HepG2 (cell line): ENCODE data around the gene ACP2. TPM values are rescaled to one million over a fixed set of nuclear protein-coding genes. Genes with fewer than 3 reads are reported as not detected.

ENCODE experiments used
- BRCA1 ChIP-seq: sonication (generic); formaldehyde crosslinking; IDR thresholded peaks from 2 replicates; pipeline ENCODE4 v1.4.0; 2020; ENCODE audit warnings: missing genetic modification reagents
- DR1 ChIP-seq: sonication (generic); formaldehyde crosslinking; IDR thresholded peaks from 2 replicates; pipeline ENCODE4 v1.8.0; 2021; ENCODE audit warnings: mild to moderate bottlenecking, missing genetic modification reagents, inconsistent platforms
- ERF ChIP-seq: IDR thresholded peaks from 2 replicates; pipeline ENCODE4 v1.6.1; 2018; ENCODE audit warnings: missing biosample characterization, missing genetic modification reagents
- GATA4 ChIP-seq: sonication (generic); IDR thresholded peaks from 2 replicates; pipeline ENCODE4 v1.6.1; 2016; ENCODE audit warnings: antibody characterized with exemption, low read depth, borderline replicate concordance
- NR2F2 ChIP-seq: IDR thresholded peaks from 2 replicates; pipeline ENCODE4 v1.6.1; 2012; ENCODE audit warnings: low read depth, inconsistent platforms, borderline replicate concordance
- TEAD3 ChIP-seq: optimal IDR thresholded peaks from 2 replicates; pipeline ENCODE3; 2016; ENCODE audit warnings: borderline replicate concordance
- ZBED4 ChIP-seq: sonication (generic); formaldehyde crosslinking; IDR thresholded peaks from 2 replicates; pipeline ENCODE4 v1.4.0; 2020; ENCODE audit warnings: missing genetic modification reagents, borderline replicate concordance
- ZBTB40 ChIP-seq, 2 experiments: fragments of 450-650 bp in 1 of 2; sonication (generic) in 1 of 2; formaldehyde crosslinking in 1 of 2; IDR thresholded peaks; 2 replicates each; pipeline versions ENCODE4 v1.6.1 to v1.8.0; 2016 to 2022; ENCODE audit warnings: antibody characterized with exemption in 1 of 2, mild to moderate bottlenecking in 1 of 2, missing genetic modification reagents in 1 of 2
- ZNF296 ChIP-seq: sonication (generic); formaldehyde crosslinking; conservative IDR thresholded peaks from 2 replicates; pipeline ENCODE4 v1.5.0; 2020; ENCODE audit warnings: mild to moderate bottlenecking, missing genetic modification reagents
- ZNF878 ChIP-seq: sonication (generic); formaldehyde crosslinking; IDR thresholded peaks from 2 replicates; pipeline ENCODE4 v1.8.1; 2023; ENCODE audit warnings: mild to moderate bottlenecking, missing genetic modification reagents, moderate library complexity
- polyA plus RNA-seq, 8 experiments: library from polyadenylated mRNA; depleted of rRNA in 3 of 8; stranded (reverse) in 7 of 8; unstranded in 1 of 8; fragments of >200 nt; fragmentation: Illumina TruSeq in 4 of 8; extraction: Trizol in 4 of 8; gene quantifications; 2 replicates each; pipeline versions ENCODE4 v1.2.1 to v1.2.3, GENCODE V29; 2011 to 2016; ENCODE audit warnings: low read depth in 4 of 8, missing spikeins in 1 of 8, mixed read lengths in 1 of 8; ENCODE audit not compliant: insufficient read depth in 1 of 8
- total RNA-seq, 5 experiments: library from RNA; depleted of rRNA; stranded (reverse); fragments of >200 nt; fragmentation: Illumina TruSeq; extraction: Trizol; gene quantifications; 2 replicates each; pipeline ENCODE4 v1.2.3, GENCODE V29; 2016; ENCODE audit warnings: low read depth in 1 of 5
- TF ChIP-seq, protein P1 (sequence below): sonication (generic); formaldehyde crosslinking; IDR thresholded peaks from 2 replicates; pipeline ENCODE4 v1.9.0; 2021; ENCODE audit warnings: missing genetic modification reagents, borderline replicate concordance
- TF ChIP-seq, protein P2 (sequence below): IDR thresholded peaks from 2 replicates; pipeline ENCODE4 v1.6.1; 2016; ENCODE audit warnings: missing genetic modification reagents, missing compliant biosample characterization

ACP2 gene
- total and polyA plus RNA-seq, 2 of the 13 experiments (the other 11 are each of a cell fraction or from before 2014, with no cell fraction given): 17.7 to 20.2 TPM

GRCh38 chr11:47269002-47269828, 20.6 kb upstream of the ACP2 start (continued):
- TF ChIP-seq ZBTB40 (IDR thresholded peaks at IDR 0.05) (no peak), ZBTB40 (CRISPR knock-in tag; IDR thresholded peaks at IDR 0.05) (no peak), TEAD3 (CRISPR knock-in tag) (peak; percentile 17), DR1 (CRISPR knock-in tag) (no peak), BRCA1 (CRISPR knock-in tag) (0 out of 2 replicates have a peak, but pooled peaks have one; percentile 78), NR2F2 (no peak), GATA4 (peak; percentile 35; the same call in 1 of the 2 replicates), ERF (CRISPR knock-in tag) (no peak; the same call in 1 of the 2 replicates), ZNF878 (peak; percentile 69), ZBED4 (no peak), ZNF296 (CRISPR knock-in tag) (no peak; the same call in 1 of the 2 replicates)
- TF ChIP-seq, protein P1, sequence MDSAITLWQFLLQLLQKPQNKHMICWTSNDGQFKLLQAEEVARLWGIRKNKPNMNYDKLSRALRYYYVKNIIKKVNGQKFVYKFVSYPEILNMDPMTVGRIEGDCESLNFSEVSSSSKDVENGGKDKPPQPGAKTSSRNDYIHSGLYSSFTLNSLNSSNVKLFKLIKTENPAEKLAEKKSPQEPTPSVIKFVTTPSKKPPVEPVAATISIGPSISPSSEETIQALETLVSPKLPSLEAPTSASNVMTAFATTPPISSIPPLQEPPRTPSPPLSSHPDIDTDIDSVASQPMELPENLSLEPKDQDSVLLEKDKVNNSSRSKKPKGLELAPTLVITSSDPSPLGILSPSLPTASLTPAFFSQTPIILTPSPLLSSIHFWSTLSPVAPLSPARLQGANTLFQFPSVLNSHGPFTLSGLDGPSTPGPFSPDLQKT (CRISPR knock-in tag): no peak
- TF ChIP-seq, protein P2, sequence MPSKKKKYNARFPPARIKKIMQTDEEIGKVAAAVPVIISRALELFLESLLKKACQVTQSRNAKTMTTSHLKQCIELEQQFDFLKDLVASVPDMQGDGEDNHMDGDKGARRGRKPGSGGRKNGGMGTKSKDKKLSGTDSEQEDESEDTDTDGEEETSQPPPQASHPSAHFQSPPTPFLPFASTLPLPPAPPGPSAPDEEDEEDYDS (CRISPR knock-in tag): peak; percentile 84
